ENCODE measurements around the gene MINDY4.

- TF ChIP-seq SUZ12 (IDR thresholded peaks at IDR 0.05; ENCODE audit: extremely low read depth, insufficient read depth, insufficient read length) (no peak), YY1 (IDR thresholded peaks at IDR 0.05; ENCODE audit: insufficient read depth, insufficient read length) (no peak)
These were observed 19.1 kb downstream of the MINDY4 start for GRCh38 chr7:30790356-30790755.

Data from NT2/D1 (cell line).